ENCODE measurements around the gene MRPS26. TPM values are rescaled to one million over a fixed set of nuclear protein-coding genes. Genes with fewer than 3 reads are reported as not detected.
A peak's percentile ranks its signal among the peaks of the same experiment; 100 is the strongest.

The MRPS26 gene
- polyA plus RNA-seq, 1 donor (not counting 4 experiments of a cell fraction or from before 2014, with no cell fraction given): 29.8 TPM

DNA sequence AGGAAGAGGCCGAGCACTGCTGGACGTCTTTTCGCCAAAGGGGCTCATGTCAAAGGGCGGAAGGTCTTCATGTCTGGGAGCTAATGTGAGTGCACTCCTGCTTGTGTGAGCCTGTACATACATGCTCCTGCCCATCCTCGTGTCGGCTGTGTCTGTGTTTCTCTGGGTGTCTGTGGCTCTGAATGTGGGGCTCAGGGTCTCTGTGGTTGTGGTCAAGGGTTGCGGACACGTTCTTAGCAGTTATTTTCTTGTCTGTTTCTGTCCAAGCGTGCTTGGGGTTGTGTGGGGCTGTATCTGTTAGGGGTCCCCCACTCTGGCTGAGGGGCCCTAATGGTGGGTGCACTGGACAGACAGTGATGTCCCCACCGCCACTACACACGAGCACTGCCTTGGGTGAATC, 35.8 kb downstream of the MRPS26 start:
- Histone ChIP-seq H3K4me3 (ENCODE audit: control insufficient read depth in 2 of 3, extremely low read depth in 1 of 3, insufficient read depth in 2 of 3, low read depth in 1 of 3, low read length in 3 of 3) (no peak overlapping the region), H3K9me3 (ENCODE audit: control insufficient read depth, low read depth, low read length) (no peaks in the 10 kb centered on the region), H4K20me1 (ENCODE audit: control insufficient read depth, extremely low read depth, insufficient read depth, low read length) (no peaks in the 10 kb centered on the region), H3K36me3 (ENCODE audit: control insufficient read depth in 2 of 2, extremely low read depth in 1 of 2, insufficient read depth in 2 of 2, low read length in 2 of 2) (no peaks in the 10 kb centered on the region), H2AFZ (ENCODE audit: control insufficient read depth, low read length) (no peak overlapping the region), H3K4me1 (ENCODE audit: control insufficient read depth, extremely low read depth, insufficient read depth, low read length) (no peaks in the 10 kb centered on the region), H3K27me3 (ENCODE audit: control insufficient read depth, extremely low read depth, insufficient read depth, low read length) (peaks cover 45% of the 10 kb centered on the region), H3K79me2 (ENCODE audit: control insufficient read depth, insufficient read depth, low read length) (no peaks in the 10 kb centered on the region), H3K9me1 (ENCODE audit: control insufficient read depth, extremely low read depth, insufficient read depth, low read length) (no peaks in the 10 kb centered on the region), H3K27ac (ENCODE audit: control insufficient read depth, insufficient read depth, low read length) (no peak overlapping the region), H3K4me2 (ENCODE audit: control insufficient read depth, extremely low read depth, insufficient read depth, low read depth, low read length) (no peak overlapping the region), H3K9ac (ENCODE audit: control insufficient read depth, extremely low read depth, insufficient read depth, low read length) (no peak overlapping the region)
- no peak for TF ChIP-seq EZH2 (IDR thresholded peaks at IDR 0.05; ENCODE audit: low read length)
- TF ChIP-seq, protein P1, sequence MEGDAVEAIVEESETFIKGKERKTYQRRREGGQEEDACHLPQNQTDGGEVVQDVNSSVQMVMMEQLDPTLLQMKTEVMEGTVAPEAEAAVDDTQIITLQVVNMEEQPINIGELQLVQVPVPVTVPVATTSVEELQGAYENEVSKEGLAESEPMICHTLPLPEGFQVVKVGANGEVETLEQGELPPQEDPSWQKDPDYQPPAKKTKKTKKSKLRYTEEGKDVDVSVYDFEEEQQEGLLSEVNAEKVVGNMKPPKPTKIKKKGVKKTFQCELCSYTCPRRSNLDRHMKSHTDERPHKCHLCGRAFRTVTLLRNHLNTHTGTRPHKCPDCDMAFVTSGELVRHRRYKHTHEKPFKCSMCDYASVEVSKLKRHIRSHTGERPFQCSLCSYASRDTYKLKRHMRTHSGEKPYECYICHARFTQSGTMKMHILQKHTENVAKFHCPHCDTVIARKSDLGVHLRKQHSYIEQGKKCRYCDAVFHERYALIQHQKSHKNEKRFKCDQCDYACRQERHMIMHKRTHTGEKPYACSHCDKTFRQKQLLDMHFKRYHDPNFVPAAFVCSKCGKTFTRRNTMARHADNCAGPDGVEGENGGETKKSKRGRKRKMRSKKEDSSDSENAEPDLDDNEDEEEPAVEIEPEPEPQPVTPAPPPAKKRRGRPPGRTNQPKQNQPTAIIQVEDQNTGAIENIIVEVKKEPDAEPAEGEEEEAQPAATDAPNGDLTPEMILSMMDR (optimal IDR thresholded peaks at IDR 0.05 in 1 of 3, IDR thresholded peaks at IDR 0.05 in 1 of 3, conservative IDR thresholded peaks at IDR 0.05 in 1 of 3; ENCODE audit: extremely low read depth in 1 of 3, insufficient read depth in 2 of 3, low read length in 3 of 3): no peak
- no peak for DNase-seq (ENCODE audit: low read depth, low spot score)
- no peak for FAIRE-seq
- dilution Hi-C loops (cut with MboI; ENCODE audit: extremely low pct_ligation_motif_present, low sequenced_read_pairs): no loop called here

DNA sequence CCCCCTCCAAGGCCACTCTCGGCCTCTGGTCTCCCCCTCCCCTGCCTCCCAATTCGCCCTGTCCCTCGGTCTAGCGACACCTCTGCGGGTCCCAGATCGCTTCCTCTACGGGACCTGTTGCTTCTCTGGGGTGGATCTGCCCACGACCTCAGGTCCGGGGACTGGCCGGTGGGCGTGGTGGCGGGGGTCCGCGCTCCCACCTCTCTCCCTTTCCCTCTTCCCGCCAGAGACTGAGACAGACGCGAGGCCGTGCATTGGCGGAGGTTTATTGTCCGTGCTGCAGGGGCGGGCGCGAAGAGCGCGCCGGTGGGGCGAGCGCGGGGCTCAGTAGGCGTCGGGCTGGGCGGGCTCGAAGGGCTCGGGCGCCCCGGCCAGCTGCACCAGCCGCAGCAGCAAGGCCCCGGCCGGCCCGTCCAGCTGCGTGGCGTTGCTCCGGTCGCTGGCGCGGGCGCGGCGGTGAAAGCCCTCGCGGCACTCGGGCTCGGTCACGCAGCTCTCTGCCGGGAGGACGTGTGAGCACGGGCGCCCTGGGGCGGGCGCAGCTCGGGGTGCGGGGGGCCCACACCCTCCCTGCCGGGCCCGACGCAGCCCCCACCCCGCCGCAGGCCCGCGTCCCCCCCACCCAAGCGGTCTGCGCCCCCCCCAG, 36.6 kb downstream of the MRPS26 start:
- Histone ChIP-seq H3K4me1 (ENCODE audit: control insufficient read depth, extremely low read depth, insufficient read depth, low read length) (no peaks in the 10 kb centered on the region), H3K4me3 (ENCODE audit: control insufficient read depth in 2 of 3, extremely low read depth in 1 of 3, insufficient read depth in 2 of 3, low read depth in 1 of 3, low read length in 3 of 3) (no peak overlapping the region), H3K4me2 (ENCODE audit: control insufficient read depth, extremely low read depth, insufficient read depth, low read depth, low read length) (no peak overlapping the region), H3K36me3 (ENCODE audit: control insufficient read depth in 2 of 2, extremely low read depth in 1 of 2, insufficient read depth in 2 of 2, low read length in 2 of 2) (no peaks in the 10 kb centered on the region), H3K79me2 (ENCODE audit: control insufficient read depth, insufficient read depth, low read length) (no peaks in the 10 kb centered on the region), H3K9me3 (ENCODE audit: control insufficient read depth, low read depth, low read length) (no peaks in the 10 kb centered on the region), H3K27ac (ENCODE audit: control insufficient read depth, insufficient read depth, low read length) (no peak overlapping the region), H3K9me1 (ENCODE audit: control insufficient read depth, extremely low read depth, insufficient read depth, low read length) (no peaks in the 10 kb centered on the region), H4K20me1 (ENCODE audit: control insufficient read depth, extremely low read depth, insufficient read depth, low read length) (no peaks in the 10 kb centered on the region), H3K9ac (ENCODE audit: control insufficient read depth, extremely low read depth, insufficient read depth, low read length) (no peak overlapping the region), H3K27me3 (ENCODE audit: control insufficient read depth, extremely low read depth, insufficient read depth, low read length) (peaks cover 45% of the 10 kb centered on the region), H2AFZ (ENCODE audit: control insufficient read depth, low read length) (no peak overlapping the region)
- DNase-seq (ENCODE audit: low read depth, low spot score) (no peak), FAIRE-seq (no peak)
- dilution Hi-C loops (cut with MboI; ENCODE audit: extremely low pct_ligation_motif_present, low sequenced_read_pairs): no loop called here
- TF ChIP-seq, protein P1 (optimal IDR thresholded peaks at IDR 0.05 in 1 of 3, IDR thresholded peaks at IDR 0.05 in 1 of 3, conservative IDR thresholded peaks at IDR 0.05 in 1 of 3; ENCODE audit: extremely low read depth in 1 of 3, insufficient read depth in 2 of 3, low read length in 3 of 3): no peak
- peak; percentile 89 for TF ChIP-seq EZH2 (IDR thresholded peaks at IDR 0.05; ENCODE audit: low read length)

All from keratinocyte (primary cell).